ENCODE results near the gene GNAZ. TPM values are rescaled to one million over a fixed set of nuclear protein-coding genes. Genes with fewer than 3 reads are reported as not detected.

The GNAZ gene
- total and polyA plus RNA-seq, 2 donors (not counting 1 experiment from before 2014, with no cell fraction given): 2.8 to 9.1 TPM

DNA sequence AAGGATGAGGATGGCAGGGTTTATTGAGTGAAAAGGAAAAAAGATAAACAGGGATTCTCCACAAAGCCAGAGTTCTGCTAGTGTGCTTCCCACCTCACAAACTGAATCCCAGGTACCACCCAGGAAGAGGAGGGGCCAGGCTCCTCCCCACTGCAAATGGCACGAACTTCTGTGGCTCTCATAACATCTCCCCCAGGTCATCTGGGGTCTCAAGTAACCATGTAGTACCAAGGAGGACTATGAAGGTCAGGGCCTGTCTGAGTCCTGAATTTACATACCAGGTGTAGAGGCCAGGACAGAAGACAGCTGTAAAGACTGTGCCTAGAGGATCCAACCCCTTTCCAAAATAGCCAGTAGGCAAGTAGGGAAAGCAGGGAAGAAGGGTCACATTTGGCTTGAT is 25.7 kb upstream of the GNAZ start:
- Mint-ChIP-seq H3K9me3 (ENCODE audit: insufficient read depth) (no peaks in the 10 kb centered on the region), H3K4me3 (no peak overlapping the region), H3K27ac (no peak overlapping the region), H3K27me3 (no peaks in the 10 kb centered on the region), H3K4me1 (no peaks in the 10 kb centered on the region)
- intact Hi-C loops (cut with micrococcal nuclease): no loop called here
- Histone ChIP-seq H3K4me3 (ENCODE audit: control extremely low read depth in 1 of 5, extremely low read depth in 1 of 5, insufficient read depth in 1 of 5, low read depth in 2 of 5, low read length in 4 of 5) (no peak overlapping the region), H3K79me2 (ENCODE audit: control insufficient read depth, insufficient read depth, low read length) (no peaks in the 10 kb centered on the region), H3K4me2 (replicated peaks; ENCODE audit: low read depth, low read length, poor library complexity, severe bottlenecking) (no peak overlapping the region), H3K9me3 (ENCODE audit: control extremely low read depth in 1 of 3, control insufficient read depth in 2 of 3, insufficient read depth in 1 of 3, low read length in 2 of 3) (peaks cover 2 to 15% (median 14%) of the 10 kb centered on the region in 3 donors), H2AFZ (ENCODE audit: insufficient read depth, low read depth, low read length, poor library complexity, severe bottlenecking) (no peak overlapping the region), H3K4me1 (ENCODE audit: control insufficient read depth in 2 of 2, insufficient read depth in 2 of 2, low read length in 2 of 2) (no peaks in the 10 kb centered on the region), H3K27ac (ENCODE audit: low read length in 2 of 2) (no peak overlapping the region), H4K20me1 (ENCODE audit: control insufficient read depth, insufficient read depth, low read length, poor library complexity, severe bottlenecking) (no peaks in the 10 kb centered on the region), H3K36me3 (replicated peaks in 1 of 2; ENCODE audit: control extremely low read depth in 1 of 2, control insufficient read depth in 1 of 2, extremely low read depth in 1 of 2, insufficient read depth in 2 of 2, low read length in 1 of 2) (no peaks in the 10 kb centered on the region), H3K27me3 (replicated peaks in 1 of 4; ENCODE audit: control extremely low read depth in 1 of 4, control insufficient read depth in 3 of 4, insufficient read depth in 4 of 4, low read length in 3 of 4) (no peaks in the 10 kb centered on the region), H3K9ac (ENCODE audit: low read length) (no peak overlapping the region)
- TF ChIP-seq EZH2 (IDR thresholded peaks at IDR 0.05; ENCODE audit: borderline replicate concordance, insufficient read depth, low read depth, low read length, poor library complexity, severe bottlenecking): no peak
- TF ChIP-seq, protein P1, sequence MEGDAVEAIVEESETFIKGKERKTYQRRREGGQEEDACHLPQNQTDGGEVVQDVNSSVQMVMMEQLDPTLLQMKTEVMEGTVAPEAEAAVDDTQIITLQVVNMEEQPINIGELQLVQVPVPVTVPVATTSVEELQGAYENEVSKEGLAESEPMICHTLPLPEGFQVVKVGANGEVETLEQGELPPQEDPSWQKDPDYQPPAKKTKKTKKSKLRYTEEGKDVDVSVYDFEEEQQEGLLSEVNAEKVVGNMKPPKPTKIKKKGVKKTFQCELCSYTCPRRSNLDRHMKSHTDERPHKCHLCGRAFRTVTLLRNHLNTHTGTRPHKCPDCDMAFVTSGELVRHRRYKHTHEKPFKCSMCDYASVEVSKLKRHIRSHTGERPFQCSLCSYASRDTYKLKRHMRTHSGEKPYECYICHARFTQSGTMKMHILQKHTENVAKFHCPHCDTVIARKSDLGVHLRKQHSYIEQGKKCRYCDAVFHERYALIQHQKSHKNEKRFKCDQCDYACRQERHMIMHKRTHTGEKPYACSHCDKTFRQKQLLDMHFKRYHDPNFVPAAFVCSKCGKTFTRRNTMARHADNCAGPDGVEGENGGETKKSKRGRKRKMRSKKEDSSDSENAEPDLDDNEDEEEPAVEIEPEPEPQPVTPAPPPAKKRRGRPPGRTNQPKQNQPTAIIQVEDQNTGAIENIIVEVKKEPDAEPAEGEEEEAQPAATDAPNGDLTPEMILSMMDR (IDR thresholded peaks at IDR 0.05): no peak
- DNase-seq (no peak), ATAC-seq (ENCODE audit: low read depth) (no peak)
- no CpG with 5 or more reads among the region's 1 CpG for WGBS (ENCODE audit: insufficient coverage)
- ChIA-PET POLR2A (no interaction called here), CTCF (interaction anchor here (1.5 to 2.3 kb wide), 2 partner anchors 8 to 85 kb away, joined by 6 to 7 read pairs; no protein-coding TSS in a partner anchor)

- H3K9ac ChIP-seq (ENCODE audit: low read length): no peak overlapping the region
- H3K27ac Mint-ChIP-seq: no peak overlapping the region
- no peaks in the 10 kb centered on the region for H3K79me2 ChIP-seq (ENCODE audit: control insufficient read depth, insufficient read depth, low read length)
- no peak overlapping the region for H3K4me3 ChIP-seq (ENCODE audit: control extremely low read depth in 1 of 5, extremely low read depth in 1 of 5, insufficient read depth in 1 of 5, low read depth in 2 of 5, low read length in 4 of 5)
- ChIA-PET POLR2A (no interaction called here), CTCF (interaction anchor here (0.7 to 2.3 kb wide), 3 partner anchors 9 to 85 kb away, joined by 4 to 7 read pairs (median 6); no protein-coding TSS in a partner anchor)
- WGBS (ENCODE audit: insufficient coverage): no CpG with 5 or more reads among the region's 2 CpGs
- intact Hi-C loops (cut with micrococcal nuclease): no loop called here
- H3K36me3 ChIP-seq (replicated peaks in 1 of 2; ENCODE audit: control extremely low read depth in 1 of 2, control insufficient read depth in 1 of 2, extremely low read depth in 1 of 2, insufficient read depth in 2 of 2, low read length in 1 of 2): no peaks in the 10 kb centered on the region
- H3K27ac ChIP-seq (ENCODE audit: low read length in 2 of 2): no peak overlapping the region
- H3K9me3 ChIP-seq (ENCODE audit: control extremely low read depth in 1 of 3, control insufficient read depth in 2 of 3, insufficient read depth in 1 of 3, low read length in 2 of 3): peaks cover 2 to 15% (median 14%) of the 10 kb centered on the region in 3 donors
- H3K9me3 Mint-ChIP-seq (ENCODE audit: insufficient read depth): no peaks in the 10 kb centered on the region
- H3K4me3 Mint-ChIP-seq: no peak overlapping the region
- TF ChIP-seq EZH2 (IDR thresholded peaks at IDR 0.05; ENCODE audit: borderline replicate concordance, insufficient read depth, low read depth, low read length, poor library complexity, severe bottlenecking): no peak
- TF ChIP-seq, protein P1 (IDR thresholded peaks at IDR 0.05): no peak
- no peaks in the 10 kb centered on the region for H3K4me1 ChIP-seq (ENCODE audit: control insufficient read depth in 2 of 2, insufficient read depth in 2 of 2, low read length in 2 of 2)
- H3K4me1 Mint-ChIP-seq: peaks cover 6% of the 10 kb centered on the region
- DNase-seq: no peak
- H3K27me3 ChIP-seq (replicated peaks in 1 of 4; ENCODE audit: control extremely low read depth in 1 of 4, control insufficient read depth in 3 of 4, insufficient read depth in 4 of 4, low read length in 3 of 4): no peaks in the 10 kb centered on the region
- ATAC-seq (ENCODE audit: low read depth): no peak
- no peaks in the 10 kb centered on the region for H3K27me3 Mint-ChIP-seq
- H4K20me1 ChIP-seq (ENCODE audit: control insufficient read depth, insufficient read depth, low read length, poor library complexity, severe bottlenecking): no peaks in the 10 kb centered on the region
- H2AFZ ChIP-seq (ENCODE audit: insufficient read depth, low read depth, low read length, poor library complexity, severe bottlenecking): no peak overlapping the region
- H3K4me2 ChIP-seq (replicated peaks; ENCODE audit: low read depth, low read length, poor library complexity, severe bottlenecking): no peak overlapping the region
Observed at GRCh38 chr22:23045461-23045860, 24.9 kb upstream of the GNAZ start.

Data from B cell (primary cell).